Keratinocyte (primary cell): ENCODE measurements around the gene PMEPA1.

Experiments used
- EZH2 ChIP-seq: IDR thresholded peaks from one replicate; pipeline ENCODE4 v1.6.1; 2012; ENCODE audit warnings: inconsistent platforms, mild to moderate bottlenecking, low read length, moderate library complexity
- TF ChIP-seq, protein P1 (sequence below), 3 experiments: IDR thresholded peaks in 1 of 3; conservative IDR thresholded peaks in 1 of 3; optimal IDR thresholded peaks in 1 of 3; 2 replicates in 2 of 3; 3 replicates in 1 of 3; pipeline versions ENCODE3 to v1.5.1; 2011; ENCODE audit warnings: low read length in 3 of 3, mild to moderate bottlenecking in 3 of 3, moderate library complexity in 2 of 3, control low read depth in 1 of 3, inconsistent platforms in 1 of 3; ENCODE audit not compliant: insufficient read depth in 2 of 3; ENCODE audit errors: extremely low read depth in 1 of 3

DNA sequence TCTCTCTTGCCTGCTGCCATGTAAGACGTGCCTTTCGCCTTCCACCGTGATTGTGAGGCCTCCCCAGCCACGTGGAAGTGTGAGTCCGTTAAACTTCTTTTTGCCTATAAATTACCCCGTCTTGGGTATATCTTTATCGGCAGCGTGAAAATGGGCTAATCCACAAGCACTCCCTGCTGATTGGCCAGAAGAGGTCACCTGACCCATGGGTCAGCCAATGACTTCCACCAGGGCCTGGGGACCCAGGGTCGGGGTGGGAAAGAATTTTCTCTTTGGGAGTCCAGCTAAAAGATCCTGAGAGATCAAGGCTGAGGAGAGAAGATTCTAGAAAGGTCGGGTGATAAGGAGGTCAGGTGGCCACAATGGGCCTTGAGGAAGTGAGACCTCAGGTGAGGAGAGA lies 106.7 kb downstream of the PMEPA1 start:
- TF ChIP-seq, protein P1, sequence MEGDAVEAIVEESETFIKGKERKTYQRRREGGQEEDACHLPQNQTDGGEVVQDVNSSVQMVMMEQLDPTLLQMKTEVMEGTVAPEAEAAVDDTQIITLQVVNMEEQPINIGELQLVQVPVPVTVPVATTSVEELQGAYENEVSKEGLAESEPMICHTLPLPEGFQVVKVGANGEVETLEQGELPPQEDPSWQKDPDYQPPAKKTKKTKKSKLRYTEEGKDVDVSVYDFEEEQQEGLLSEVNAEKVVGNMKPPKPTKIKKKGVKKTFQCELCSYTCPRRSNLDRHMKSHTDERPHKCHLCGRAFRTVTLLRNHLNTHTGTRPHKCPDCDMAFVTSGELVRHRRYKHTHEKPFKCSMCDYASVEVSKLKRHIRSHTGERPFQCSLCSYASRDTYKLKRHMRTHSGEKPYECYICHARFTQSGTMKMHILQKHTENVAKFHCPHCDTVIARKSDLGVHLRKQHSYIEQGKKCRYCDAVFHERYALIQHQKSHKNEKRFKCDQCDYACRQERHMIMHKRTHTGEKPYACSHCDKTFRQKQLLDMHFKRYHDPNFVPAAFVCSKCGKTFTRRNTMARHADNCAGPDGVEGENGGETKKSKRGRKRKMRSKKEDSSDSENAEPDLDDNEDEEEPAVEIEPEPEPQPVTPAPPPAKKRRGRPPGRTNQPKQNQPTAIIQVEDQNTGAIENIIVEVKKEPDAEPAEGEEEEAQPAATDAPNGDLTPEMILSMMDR (optimal IDR thresholded peaks at IDR 0.05 in 1 of 3, IDR thresholded peaks at IDR 0.05 in 1 of 3, conservative IDR thresholded peaks at IDR 0.05 in 1 of 3; ENCODE audit: extremely low read depth in 1 of 3, insufficient read depth in 2 of 3, low read length in 3 of 3) = no peak
- TF ChIP-seq EZH2 = no peak
